Liver (tissue), 9 donors: ENCODE data around the gene TFPI. TPM values are rescaled to one million over a fixed set of nuclear protein-coding genes. Genes with fewer than 3 reads are reported as not detected.

Experiments
- DNase-seq: peaks from one replicate; pipeline ENCODE4 v3.0.0-alpha.2; 2017; ENCODE audit warnings: low spot score
- H3K27ac ChIP-seq, 2 donors: one replicate each; pipeline ENCODE4 v1.7.0; 2013; ENCODE audit warnings: inconsistent platforms in 2 of 2, low read length in 2 of 2, control low read depth in 1 of 2, low read depth in 1 of 2, mild to moderate bottlenecking in 1 of 2
- H3K27me3 ChIP-seq, 4 donors: one replicate each; pipeline versions ENCODE4 v1.6.1 to v1.7.0; 2013; ENCODE audit warnings: low read length in 3 of 4, inconsistent platforms in 1 of 4, mild to moderate bottlenecking in 1 of 4, moderate library complexity in 1 of 4; ENCODE audit not compliant: control insufficient read depth in 4 of 4, insufficient read depth in 4 of 4
- H3K36me3 ChIP-seq, 4 donors: one replicate each; pipeline versions ENCODE4 v1.6.1 to v1.7.0; 2013; ENCODE audit warnings: low read length in 3 of 4, mild to moderate bottlenecking in 3 of 4, low read depth in 1 of 4, moderate library complexity in 1 of 4; ENCODE audit not compliant: control insufficient read depth in 4 of 4, insufficient read depth in 3 of 4
- H3K4me1 ChIP-seq, 4 donors: one replicate each; pipeline versions ENCODE4 v1.6.1 to v1.7.0; 2013; ENCODE audit warnings: low read length in 3 of 4, mild to moderate bottlenecking in 3 of 4, moderate library complexity in 1 of 4; ENCODE audit not compliant: control insufficient read depth in 4 of 4, insufficient read depth in 4 of 4
- H3K4me3 ChIP-seq, 3 donors: one replicate each; pipeline versions ENCODE4 v1.6.1 to v1.7.0; 2013; ENCODE audit warnings: low read length in 3 of 3, control low read depth in 1 of 3, low read depth in 1 of 3, mild to moderate bottlenecking in 1 of 3
- H3K9ac ChIP-seq, 2 donors: one replicate each; pipeline ENCODE4 v1.7.0; 2013; ENCODE audit warnings: low read length in 2 of 2, mild to moderate bottlenecking in 2 of 2, moderate library complexity in 2 of 2, control low read depth in 1 of 2, low read depth in 1 of 2
- H3K9me3 ChIP-seq, 4 donors: one replicate each; pipeline versions ENCODE4 v1.6.1 to v1.7.0; 2013; ENCODE audit warnings: low read length in 3 of 4; ENCODE audit not compliant: control insufficient read depth in 4 of 4
- ATF3 ChIP-seq: IDR thresholded peaks from 2 replicates; pipeline ENCODE4 v1.6.1; 2016; ENCODE audit warnings: antibody characterized with exemption
- EGR1 ChIP-seq, 2 donors: IDR thresholded peaks; 2 replicates each; pipeline ENCODE4 v1.6.1; 2016 to 2018; ENCODE audit warnings: antibody characterized with exemption in 2 of 2, low read depth in 2 of 2
- FOXA1 ChIP-seq: IDR thresholded peaks from 2 replicates; pipeline ENCODE4 v1.6.1; 2016; ENCODE audit warnings: antibody characterized with exemption
- FOXA2 ChIP-seq: IDR thresholded peaks from 2 replicates; pipeline ENCODE4 v1.6.1; 2016; ENCODE audit warnings: antibody characterized with exemption
- GABPA ChIP-seq, 2 donors: IDR thresholded peaks in 1 of 2; conservative IDR thresholded peaks in 1 of 2; 2 replicates each; pipeline ENCODE4 v1.6.1; 2016; ENCODE audit warnings: antibody characterized with exemption in 2 of 2, mild to moderate bottlenecking in 1 of 2, moderate library complexity in 1 of 2
- HNF4A ChIP-seq, 2 donors: conservative IDR thresholded peaks; 2 replicates each; pipeline ENCODE4 v1.6.1; 2016; ENCODE audit warnings: antibody characterized with exemption in 2 of 2, mild to moderate bottlenecking in 2 of 2
- HNF4G ChIP-seq: IDR thresholded peaks from 2 replicates; pipeline ENCODE4 v1.6.1; 2016; ENCODE audit warnings: antibody characterized with exemption
- JUND ChIP-seq, 2 donors: IDR thresholded peaks; 2 replicates each; pipeline ENCODE4 v1.6.1; 2016; ENCODE audit warnings: antibody characterized with exemption in 2 of 2
- MAX ChIP-seq: IDR thresholded peaks from 2 replicates; pipeline ENCODE4 v1.6.1; 2016; ENCODE audit warnings: antibody characterized with exemption
- NR2F2 ChIP-seq: IDR thresholded peaks from 2 replicates; pipeline ENCODE4 v1.6.1; 2016; ENCODE audit warnings: antibody characterized with exemption
- RAD21 ChIP-seq, 2 donors: IDR thresholded peaks; 2 replicates each; pipeline ENCODE4 v1.6.1; 2016; ENCODE audit warnings: antibody characterized with exemption in 2 of 2, mild to moderate bottlenecking in 2 of 2
- RXRA ChIP-seq, 2 donors: IDR thresholded peaks; 2 replicates each; pipeline ENCODE4 v1.6.1; 2017 to 2018; ENCODE audit warnings: antibody characterized with exemption in 2 of 2, mild to moderate bottlenecking in 1 of 2
- SP1 ChIP-seq: IDR thresholded peaks from 2 replicates; pipeline ENCODE4 v1.6.1; 2018; ENCODE audit warnings: antibody characterized with exemption, mild to moderate bottlenecking
- TAF1 ChIP-seq: conservative IDR thresholded peaks from 2 replicates; pipeline ENCODE4 v1.6.1; 2016; ENCODE audit warnings: antibody characterized with exemption, mild to moderate bottlenecking
- YY1 ChIP-seq: IDR thresholded peaks from 2 replicates; pipeline ENCODE4 v1.6.1; 2016; ENCODE audit warnings: antibody characterized with exemption, mild to moderate bottlenecking
- ZBTB33 ChIP-seq: IDR thresholded peaks from 2 replicates; pipeline ENCODE4 v1.6.1; 2016; ENCODE audit warnings: antibody characterized with exemption
- WGBS: extraction: QIAGEN DNeasy Blood & Tissue Kit; methylation state at CpG from one replicate; pipeline ENCODE4 v1.1.7; 2013; 5-methylcytosine and 5-hydroxymethylcytosine counted together
- polyA plus RNA-seq, 2 donors: library from polyadenylated mRNA; stranded (reverse) in 1 of 2; unstranded in 1 of 2; fragments of 200-250 nt in 1 of 2; fragments of >200 nt in 1 of 2; fragmentation: Nextera tagmentation in 1 of 2; extraction: Ambion mirVana in 1 of 2; gene quantifications; one replicate each; pipeline versions ENCODE4 v1.2.1 to v1.2.3, GENCODE V29; 2013 to 2015
- total RNA-seq, 2 donors: library from RNA; depleted of rRNA; stranded (reverse); fragments of >200 nt; gene quantifications; one replicate each; pipeline ENCODE4 v1.2.3, GENCODE V29; 2014
- donor health status: healthy.
- donor health status: healthy.
- donor health status: healthy.
- donor health status: healthy.
- donor health status: healthy.

TFPI gene
- total and polyA plus RNA-seq, 4 donors = 55.8 to 211 (median 130) TPM

GRCh38 chr2:187442378-187442777 is 111.9 kb downstream of the TFPI start:
- no peak overlapping the region for H3K4me3 ChIP-seq
- H3K27ac ChIP-seq = no peak overlapping the region

GRCh38 chr2:187440101-187440675 is 114.0 kb downstream of the TFPI start:
- no peak for DNase-seq
- Histone ChIP-seq H3K4me3 (no peak overlapping the region), H3K9ac (no peak overlapping the region), H3K9me3 (no peaks in the 10 kb centered on the region), H3K36me3 (no peaks in the 10 kb centered on the region), H3K27me3 (no peaks in the 10 kb centered on the region), H3K27ac (no peak overlapping the region), H3K4me1 (peaks cover 0 to 5% (median 0%) of the 10 kb centered on the region in 4 donors)
- TF ChIP-seq RXRA (IDR thresholded peaks at IDR 0.05) = no peak
- no peak for TF ChIP-seq ZBTB33
- no peak for TF ChIP-seq HNF4G
- TF ChIP-seq EGR1 (IDR thresholded peaks at IDR 0.05; ENCODE audit: low read depth in 2 of 2) = no peak
- no peak for TF ChIP-seq HNF4A (conservative IDR thresholded peaks at IDR 0.05)
- TF ChIP-seq RAD21 (IDR thresholded peaks at IDR 0.05) = no peak
- TF ChIP-seq ATF3 = no peak
- TF ChIP-seq JUND (IDR thresholded peaks at IDR 0.05) = no peak
- no peak for TF ChIP-seq FOXA2
- no peak for TF ChIP-seq TAF1
- TF ChIP-seq GABPA (IDR thresholded peaks at IDR 0.05 in 1 of 2, conservative IDR thresholded peaks at IDR 0.05 in 1 of 2) = no peak
- TF ChIP-seq YY1 = no peak
- TF ChIP-seq FOXA1 = no peak
- 86% methylated on average over 3 of the region's 3 CpGs for WGBS

More at GRCh38 chr2:187442378-187442777, 111.9 kb downstream of the TFPI start:
- Histone ChIP-seq H3K9me3 (no peaks in the 10 kb centered on the region), H3K36me3 (no peaks in the 10 kb centered on the region), H3K27me3 (no peaks in the 10 kb centered on the region), H3K9ac (no peak overlapping the region), H3K4me1 (peaks cover 0 to 5% (median 0%) of the 10 kb centered on the region in 4 donors)
- DNase-seq = no peak
- WGBS = 77% methylated on average over 1 of the region's 1 CpG
- no peak for TF ChIP-seq SP1
- no peak for TF ChIP-seq TAF1
- no peak for TF ChIP-seq NR2F2
- TF ChIP-seq HNF4A (conservative IDR thresholded peaks at IDR 0.05) = no peak
- TF ChIP-seq FOXA1 = no peak

GRCh38 chr2:187438455-187438854 is 115.8 kb downstream of the TFPI start:
- no peak for DNase-seq

More at GRCh38 chr2:187438455-187438854, 115.8 kb downstream of the TFPI start:
- no peaks in the 10 kb centered on the region for H3K9me3 ChIP-seq
- H3K4me1 ChIP-seq = peaks cover 0 to 5% (median 0%) of the 10 kb centered on the region in 4 donors
- TF ChIP-seq ZBTB33 = no peak
- TF ChIP-seq ATF3 = no peak
- TF ChIP-seq RXRA (IDR thresholded peaks at IDR 0.05) = no peak
- no peak for TF ChIP-seq JUND (IDR thresholded peaks at IDR 0.05)
- no peak for TF ChIP-seq YY1
- TF ChIP-seq RAD21 (IDR thresholded peaks at IDR 0.05) = no peak
- TF ChIP-seq HNF4A (conservative IDR thresholded peaks at IDR 0.05) = no peak
- no peak for TF ChIP-seq HNF4G
- no peak for TF ChIP-seq FOXA2
- no peak for TF ChIP-seq MAX
- H3K4me3 ChIP-seq = no peak overlapping the region
- H3K36me3 ChIP-seq = no peaks in the 10 kb centered on the region
- H3K27me3 ChIP-seq = no peaks in the 10 kb centered on the region
- H3K9ac ChIP-seq = no peak overlapping the region
- 47% methylated on average over 1 of the region's 1 CpG for WGBS
- no peak overlapping the region for H3K27ac ChIP-seq
